OCI-LY7 (cell line): ENCODE data around the gene CPNE4.

ENCODE experiments used
- CTCF ChIP-seq: fragments of 200-600 bp; sonication (generic); conservative IDR thresholded peaks from 2 replicates; pipeline ENCODE4 v1.5.1; 2014; ENCODE audit warnings: mild to moderate bottlenecking, antibody characterized with exemption, low read length, moderate library complexity, mixed read lengths
- EZH2phosphoT487 ChIP-seq: fragments of 200-600 bp; sonication (generic); IDR thresholded peaks from 2 replicates; pipeline ENCODE4 v1.6.1; 2018; ENCODE audit warnings: low read depth, borderline replicate concordance, mild to moderate bottlenecking, mixed run types, antibody characterized with exemption, low read length, moderate library complexity, mixed read lengths

- TF ChIP-seq CTCF (no peak), EZH2phosphoT487 (no peak)
Measured at GRCh38 chr3:132062535-132062934, 27.7 kb upstream of the CPNE4 start.
